Suppressor macrophage treated with lipopolysaccharide for 4 hours (primary cell): ENCODE measurements around the gene LGALSL.

Experiments used
- DNase-seq: peaks from one replicate; pipeline ENCODE4 v3.0.0-alpha.2; 2020

LGALSL gene

DNA sequence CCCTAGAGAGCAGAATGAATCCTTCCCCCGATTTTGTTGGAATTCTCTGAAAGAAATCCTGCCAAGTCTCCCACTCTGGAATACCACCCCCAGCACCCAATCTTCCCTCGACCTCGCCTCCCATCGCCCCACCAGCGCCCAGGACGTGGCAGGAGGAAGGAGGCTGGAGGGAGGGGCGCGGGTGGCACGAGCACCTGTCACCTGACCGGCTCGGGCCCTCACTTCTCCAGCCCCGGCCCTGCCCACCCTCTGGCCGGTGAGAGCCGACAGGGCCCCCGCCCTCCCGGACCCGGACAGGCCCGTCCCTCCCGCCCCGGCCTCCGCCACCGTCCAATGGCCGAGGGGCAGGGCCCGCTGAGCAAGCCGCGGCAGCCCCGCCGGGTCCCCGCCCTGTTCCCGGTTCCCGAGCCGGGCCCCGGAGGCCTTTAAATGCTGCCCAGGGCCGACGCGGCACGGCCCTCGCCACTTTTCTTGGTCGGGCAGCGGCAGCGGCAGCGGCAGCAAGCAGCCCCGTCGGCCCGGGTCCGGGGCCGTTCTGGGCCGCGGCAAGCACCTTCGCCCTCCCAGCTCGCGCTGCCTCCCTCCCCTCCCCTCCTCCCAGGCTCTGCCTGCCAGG, at the start of gene LGALSL:
Gene LGALSL, plus strand, starts transcription at position 393 of the 616 bp plus-strand sequence. CDS start 384 bp downstream, outside the sequence.
- DNase-seq = peak; percentile 68

DNA sequence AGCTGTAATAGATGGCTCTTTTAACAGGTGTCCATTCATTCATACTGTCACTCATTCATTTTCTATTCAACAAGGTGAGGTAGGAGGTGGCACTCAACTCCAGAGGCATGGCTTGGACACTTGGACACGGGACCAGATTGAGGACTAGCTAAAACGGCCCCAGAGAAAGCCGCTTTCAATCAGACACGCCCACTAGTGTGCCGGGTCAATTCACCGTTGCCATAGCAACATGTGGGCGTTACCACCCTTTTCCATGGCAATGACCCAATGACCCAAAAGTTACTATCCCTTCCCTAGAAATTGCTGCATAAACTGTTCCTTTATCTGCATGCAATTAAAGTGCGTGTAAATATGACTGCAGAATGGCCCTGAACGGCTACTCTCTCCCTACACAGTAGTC, 49.2 kb upstream of the LGALSL start:
- DNase-seq = no peak

DNA sequence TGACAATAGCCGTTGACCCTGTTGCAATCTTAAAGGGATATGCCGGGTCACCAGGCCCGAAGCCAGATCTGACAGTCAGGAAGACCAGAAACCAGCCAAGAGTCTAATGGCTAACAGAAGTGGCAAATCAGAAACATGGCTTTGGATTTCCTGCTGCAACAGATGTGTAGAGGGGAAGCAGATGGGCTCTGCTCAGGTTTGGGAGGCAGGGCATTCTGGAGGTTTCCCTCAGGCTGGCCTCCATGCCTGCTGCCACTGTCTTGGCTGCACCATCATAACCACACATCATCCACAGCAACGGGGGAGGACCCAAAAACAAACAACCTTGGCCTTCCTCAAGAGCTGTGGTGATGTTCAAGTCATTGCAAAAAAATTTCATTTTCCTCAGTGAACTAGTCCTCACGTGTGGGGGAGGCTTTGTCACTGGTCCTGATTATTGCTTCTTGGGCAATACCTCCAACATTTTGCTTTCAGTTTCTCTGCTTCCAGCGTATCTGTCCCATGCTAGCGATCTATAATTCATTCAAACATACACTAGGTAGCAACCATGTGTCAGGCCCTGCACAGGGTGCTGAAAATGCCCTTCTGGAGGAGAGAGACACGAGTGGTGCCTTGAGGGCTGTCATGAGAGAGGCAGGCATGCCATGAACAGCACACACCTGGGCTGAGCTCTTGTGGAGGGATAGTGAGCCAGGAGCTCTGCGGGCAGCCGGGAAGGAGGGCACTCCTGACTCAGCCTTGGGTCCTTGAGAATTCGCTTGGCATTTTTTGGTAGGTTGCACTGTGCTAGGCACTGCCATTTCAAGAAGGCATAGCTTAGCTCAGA, 48.2 kb upstream of the LGALSL start:
- peak; percentile 50 for DNase-seq

GRCh38 chr2:64406407-64406774, 47.6 kb upstream of the LGALSL start:
- no peak for DNase-seq

DNA sequence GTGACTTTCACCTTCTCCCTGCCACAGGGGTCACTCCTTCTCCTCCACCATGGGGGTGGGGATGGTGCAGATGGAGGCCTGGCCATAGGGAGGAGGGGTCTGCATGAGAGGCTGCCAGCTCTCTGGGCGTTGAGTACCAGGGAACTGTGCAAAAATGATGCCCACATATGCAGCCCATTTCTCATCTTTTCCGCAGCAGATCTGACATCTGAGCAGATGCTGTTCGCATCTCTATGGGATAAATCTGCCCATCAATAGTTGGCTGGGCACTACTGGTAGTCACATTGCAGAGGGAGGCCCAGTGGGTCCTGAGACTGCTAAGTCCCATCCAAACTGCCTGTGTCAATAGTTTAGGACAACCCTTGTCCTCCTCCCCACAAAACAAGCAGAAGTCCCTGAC, 45.9 kb upstream of the LGALSL start:
- no peak for DNase-seq

GRCh38 chr2:64410671-64411070, 43.3 kb upstream of the LGALSL start:
- DNase-seq = no peak

DNA sequence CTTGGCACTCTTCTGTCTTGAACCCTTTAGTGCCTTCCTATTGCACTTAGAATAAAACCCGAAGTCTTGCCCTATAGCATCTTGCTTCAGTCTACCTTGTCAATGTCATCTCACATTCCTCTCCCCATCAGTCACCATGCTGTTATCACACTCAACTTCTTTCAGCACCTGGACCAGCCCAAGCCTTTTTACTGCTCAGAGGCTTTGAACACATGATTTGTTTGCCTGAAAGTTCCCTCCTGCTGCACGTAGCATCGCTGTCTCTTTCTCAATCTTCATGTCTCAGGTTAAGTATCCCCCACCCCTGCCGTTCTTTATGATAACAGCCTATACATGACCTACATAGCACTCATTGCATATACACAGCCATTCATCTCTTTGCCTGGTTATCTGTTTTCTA, 41.3 kb upstream of the LGALSL start:
- no peak for DNase-seq

DNA sequence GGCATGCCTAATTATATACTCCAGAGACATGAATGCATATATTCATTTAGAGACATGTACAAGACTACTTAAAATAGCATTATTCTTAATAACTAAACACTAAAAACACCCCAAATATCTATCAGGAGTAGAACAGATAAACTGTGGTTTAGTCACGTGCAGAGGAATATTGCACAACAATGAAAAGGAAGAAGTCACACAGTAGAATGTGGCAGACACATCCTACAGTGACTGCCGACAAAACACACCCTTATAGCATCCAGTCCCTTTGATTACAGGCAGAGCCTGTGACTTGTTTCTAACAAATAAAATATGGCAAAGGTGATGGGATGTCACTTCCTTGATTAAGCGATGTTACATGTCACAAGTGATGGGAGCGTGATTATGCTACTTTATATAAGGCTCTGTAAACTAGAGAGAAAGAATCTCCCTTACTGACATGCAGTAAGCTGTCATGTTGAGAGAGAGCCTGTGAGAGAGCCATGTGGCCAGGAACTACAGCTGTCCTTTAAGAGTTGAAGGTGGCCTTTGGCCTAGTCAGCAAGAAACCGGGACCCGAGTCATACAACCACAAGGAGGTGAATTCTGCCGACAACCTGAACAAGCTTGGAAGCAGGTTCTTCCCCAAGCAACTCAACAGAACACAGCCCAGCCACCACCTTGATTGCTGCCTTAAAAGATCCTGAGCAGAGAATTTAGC, 39.1 kb upstream of the LGALSL start:
- DNase-seq = peak; percentile 43

- no peak for DNase-seq
These were observed 36.3 kb upstream of the LGALSL start for GRCh38 chr2:64417624-64418023.

DNA sequence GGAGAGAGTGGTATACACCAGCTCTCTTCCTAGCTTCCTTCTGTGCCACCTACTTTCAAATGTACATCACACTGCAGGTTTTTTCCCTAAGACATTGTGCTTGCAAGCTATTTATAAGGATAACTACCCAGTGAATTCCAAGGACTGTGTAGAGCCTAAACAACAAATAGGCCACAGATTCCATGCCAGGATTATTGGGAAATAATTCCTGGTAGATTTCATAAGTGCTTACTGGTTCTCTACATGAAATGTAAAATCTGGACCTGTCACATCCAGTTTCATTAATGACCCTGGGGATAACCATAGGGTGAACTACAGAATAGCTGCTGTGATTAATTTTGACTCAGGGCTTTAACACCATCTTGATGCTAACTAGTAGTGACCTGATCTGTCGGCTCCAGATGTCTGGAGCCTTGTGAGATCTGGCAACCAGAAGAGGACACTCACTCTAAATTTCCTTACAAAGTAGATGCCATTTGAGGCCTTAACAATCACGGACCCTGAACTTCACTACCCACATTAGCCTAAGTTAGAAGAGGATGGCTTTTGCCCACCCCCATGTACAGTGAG, 34.3 kb upstream of the LGALSL start:
- DNase-seq = no peak

- DNase-seq = no peak
These were observed 33.3 kb upstream of the LGALSL start for GRCh38 chr2:64420677-64421076.

GRCh38 chr2:64421201-64421600, 32.8 kb upstream of the LGALSL start:
- DNase-seq = no peak

GRCh38 chr2:64422466-64422865, 31.5 kb upstream of the LGALSL start:
- DNase-seq = peak; percentile 34

GRCh38 chr2:64423303-64423702, 30.7 kb upstream of the LGALSL start:
- no peak for DNase-seq

DNA sequence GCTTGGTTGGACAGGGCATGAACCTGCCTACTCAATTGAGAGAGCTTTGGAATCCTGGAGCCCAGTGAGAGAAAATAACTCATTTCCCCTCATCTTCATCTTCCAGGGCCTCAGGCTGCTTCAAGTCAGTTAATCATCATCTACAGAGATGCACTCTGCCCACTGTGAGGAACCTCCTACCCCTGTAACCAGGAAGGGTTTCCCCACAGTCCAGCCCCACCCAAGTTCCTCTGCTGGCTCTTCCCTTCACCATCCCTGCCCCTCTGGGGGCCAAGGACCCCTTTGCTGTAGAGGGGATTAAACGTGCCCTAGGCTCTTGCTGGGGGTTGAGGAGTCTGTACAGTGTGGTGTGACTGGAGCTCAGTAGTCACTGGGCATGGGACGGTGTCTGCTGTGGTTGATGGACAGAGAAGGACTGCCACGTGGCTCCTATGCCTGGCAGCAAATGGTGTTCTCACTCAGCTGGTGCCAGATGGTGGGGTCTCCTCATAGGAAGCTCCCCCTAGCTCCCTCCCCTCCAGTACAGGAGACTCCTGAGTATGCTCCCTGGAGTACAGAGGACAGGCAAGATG, 29.5 kb upstream of the LGALSL start:
- no peak for DNase-seq

GRCh38 chr2:64426183-64426952, 27.6 kb upstream of the LGALSL start:
- DNase-seq = no peak

GRCh38 chr2:64434039-64434657, 19.8 kb upstream of the LGALSL start:
- no peak for DNase-seq

GRCh38 chr2:64437883-64438282, 16.1 kb upstream of the LGALSL start:
- DNase-seq = no peak

- DNase-seq = no peak
These were observed 14.8 kb upstream of the LGALSL start for GRCh38 chr2:64439194-64439593.

DNA sequence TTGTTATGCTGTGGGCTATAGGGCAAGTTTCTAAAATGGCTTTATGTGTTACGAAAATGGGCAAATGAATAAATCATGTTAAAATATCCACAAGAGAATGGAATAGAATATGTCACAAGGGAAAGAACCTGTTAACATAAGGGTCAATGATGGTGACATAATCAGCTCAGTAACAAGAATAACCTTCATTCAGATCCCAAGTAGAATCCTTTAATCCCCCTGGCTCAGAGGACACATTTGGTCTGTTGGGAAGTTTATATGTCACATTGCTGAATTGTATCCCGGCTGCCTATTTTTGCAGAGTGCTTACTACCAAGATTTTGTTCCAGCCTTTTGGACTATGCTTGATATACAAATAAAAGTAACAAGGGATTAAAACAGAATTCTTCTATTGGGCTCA, 13.1 kb upstream of the LGALSL start:
- DNase-seq = no peak

- DNase-seq = no peak
These were observed 11.7 kb upstream of the LGALSL start for GRCh38 chr2:64442277-64442676.
